ENCODE measurements around the gene PDLIM3. TPM values are rescaled to one million over a fixed set of nuclear protein-coding genes. Genes with fewer than 3 reads are reported as not detected.

PDLIM3 gene
- total RNA-seq, 1 experiment from 2014 or later: 6.2 TPM

GRCh38 chr4:185467101-185467500, 68.2 kb downstream of the PDLIM3 start (continued):
- no peak for TF ChIP-seq PRDM15 (CRISPR knock-in tag; IDR thresholded peaks at IDR 0.05)
- TF ChIP-seq, protein P1, sequence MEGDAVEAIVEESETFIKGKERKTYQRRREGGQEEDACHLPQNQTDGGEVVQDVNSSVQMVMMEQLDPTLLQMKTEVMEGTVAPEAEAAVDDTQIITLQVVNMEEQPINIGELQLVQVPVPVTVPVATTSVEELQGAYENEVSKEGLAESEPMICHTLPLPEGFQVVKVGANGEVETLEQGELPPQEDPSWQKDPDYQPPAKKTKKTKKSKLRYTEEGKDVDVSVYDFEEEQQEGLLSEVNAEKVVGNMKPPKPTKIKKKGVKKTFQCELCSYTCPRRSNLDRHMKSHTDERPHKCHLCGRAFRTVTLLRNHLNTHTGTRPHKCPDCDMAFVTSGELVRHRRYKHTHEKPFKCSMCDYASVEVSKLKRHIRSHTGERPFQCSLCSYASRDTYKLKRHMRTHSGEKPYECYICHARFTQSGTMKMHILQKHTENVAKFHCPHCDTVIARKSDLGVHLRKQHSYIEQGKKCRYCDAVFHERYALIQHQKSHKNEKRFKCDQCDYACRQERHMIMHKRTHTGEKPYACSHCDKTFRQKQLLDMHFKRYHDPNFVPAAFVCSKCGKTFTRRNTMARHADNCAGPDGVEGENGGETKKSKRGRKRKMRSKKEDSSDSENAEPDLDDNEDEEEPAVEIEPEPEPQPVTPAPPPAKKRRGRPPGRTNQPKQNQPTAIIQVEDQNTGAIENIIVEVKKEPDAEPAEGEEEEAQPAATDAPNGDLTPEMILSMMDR (IDR thresholded peaks at IDR 0.05): no peak
- no peak for TF ChIP-seq CBFB (CRISPR knock-in tag; IDR thresholded peaks at IDR 0.05; ENCODE audit: low read depth)

- Mint-ChIP-seq H3K27me3 (ENCODE audit: low read depth) (peaks cover 34% of the 10 kb centered on the region), H3K4me3 (no peak overlapping the region), H3K27ac (no peak overlapping the region), H3K9me3 (no peaks in the 10 kb centered on the region), H3K36me3 (no peaks in the 10 kb centered on the region), H3K4me1 (peaks cover 32% of the 10 kb centered on the region)
- no peak for DNase-seq (ENCODE audit: low spot score)
- ChIA-PET POLR2A (no interaction called here), CTCF (no interaction called here)
- no peak for ATAC-seq
- no peak for TF ChIP-seq ZNF281 (CRISPR knock-in tag; IDR thresholded peaks at IDR 0.05)
- TF ChIP-seq GTF2I (CRISPR knock-in tag; conservative IDR thresholded peaks at IDR 0.05): no peak
- TF ChIP-seq SP1 (CRISPR knock-in tag; conservative IDR thresholded peaks at IDR 0.05): no peak
- no peak for TF ChIP-seq ZNF138 (CRISPR knock-in tag; conservative IDR thresholded peaks at IDR 0.05)
- TF ChIP-seq, protein P2, sequence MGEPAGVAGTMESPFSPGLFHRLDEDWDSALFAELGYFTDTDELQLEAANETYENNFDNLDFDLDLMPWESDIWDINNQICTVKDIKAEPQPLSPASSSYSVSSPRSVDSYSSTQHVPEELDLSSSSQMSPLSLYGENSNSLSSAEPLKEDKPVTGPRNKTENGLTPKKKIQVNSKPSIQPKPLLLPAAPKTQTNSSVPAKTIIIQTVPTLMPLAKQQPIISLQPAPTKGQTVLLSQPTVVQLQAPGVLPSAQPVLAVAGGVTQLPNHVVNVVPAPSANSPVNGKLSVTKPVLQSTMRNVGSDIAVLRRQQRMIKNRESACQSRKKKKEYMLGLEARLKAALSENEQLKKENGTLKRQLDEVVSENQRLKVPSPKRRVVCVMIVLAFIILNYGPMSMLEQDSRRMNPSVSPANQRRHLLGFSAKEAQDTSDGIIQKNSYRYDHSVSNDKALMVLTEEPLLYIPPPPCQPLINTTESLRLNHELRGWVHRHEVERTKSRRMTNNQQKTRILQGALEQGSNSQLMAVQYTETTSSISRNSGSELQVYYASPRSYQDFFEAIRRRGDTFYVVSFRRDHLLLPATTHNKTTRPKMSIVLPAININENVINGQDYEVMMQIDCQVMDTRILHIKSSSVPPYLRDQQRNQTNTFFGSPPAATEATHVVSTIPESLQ (CRISPR knock-in tag; IDR thresholded peaks at IDR 0.05): no peak
- TF ChIP-seq, protein P3, sequence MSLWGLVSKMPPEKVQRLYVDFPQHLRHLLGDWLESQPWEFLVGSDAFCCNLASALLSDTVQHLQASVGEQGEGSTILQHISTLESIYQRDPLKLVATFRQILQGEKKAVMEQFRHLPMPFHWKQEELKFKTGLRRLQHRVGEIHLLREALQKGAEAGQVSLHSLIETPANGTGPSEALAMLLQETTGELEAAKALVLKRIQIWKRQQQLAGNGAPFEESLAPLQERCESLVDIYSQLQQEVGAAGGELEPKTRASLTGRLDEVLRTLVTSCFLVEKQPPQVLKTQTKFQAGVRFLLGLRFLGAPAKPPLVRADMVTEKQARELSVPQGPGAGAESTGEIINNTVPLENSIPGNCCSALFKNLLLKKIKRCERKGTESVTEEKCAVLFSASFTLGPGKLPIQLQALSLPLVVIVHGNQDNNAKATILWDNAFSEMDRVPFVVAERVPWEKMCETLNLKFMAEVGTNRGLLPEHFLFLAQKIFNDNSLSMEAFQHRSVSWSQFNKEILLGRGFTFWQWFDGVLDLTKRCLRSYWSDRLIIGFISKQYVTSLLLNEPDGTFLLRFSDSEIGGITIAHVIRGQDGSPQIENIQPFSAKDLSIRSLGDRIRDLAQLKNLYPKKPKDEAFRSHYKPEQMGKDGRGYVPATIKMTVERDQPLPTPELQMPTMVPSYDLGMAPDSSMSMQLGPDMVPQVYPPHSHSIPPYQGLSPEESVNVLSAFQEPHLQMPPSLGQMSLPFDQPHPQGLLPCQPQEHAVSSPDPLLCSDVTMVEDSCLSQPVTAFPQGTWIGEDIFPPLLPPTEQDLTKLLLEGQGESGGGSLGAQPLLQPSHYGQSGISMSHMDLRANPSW (CRISPR knock-in tag; conservative IDR thresholded peaks at IDR 0.05; ENCODE audit: low read depth): no peak
- TF ChIP-seq RELA (CRISPR knock-in tag; IDR thresholded peaks at IDR 0.05; ENCODE audit: borderline replicate concordance): no peak
- TF ChIP-seq NFYB (CRISPR knock-in tag; conservative IDR thresholded peaks at IDR 0.05; ENCODE audit: low read depth): no peak
- no peak for TF ChIP-seq CREM (CRISPR knock-in tag; IDR thresholded peaks at IDR 0.05)
- no peak for TF ChIP-seq ZNF512 (CRISPR knock-in tag; IDR thresholded peaks at IDR 0.05; ENCODE audit: borderline replicate concordance)
- no peak for TF ChIP-seq NFE2L1 (CRISPR knock-in tag; IDR thresholded peaks at IDR 0.05)
- TF ChIP-seq GABPB1 (CRISPR knock-in tag; IDR thresholded peaks at IDR 0.05): no peak
- no peak for TF ChIP-seq ZMAT4 (CRISPR knock-in tag; IDR thresholded peaks at IDR 0.05)
- TF ChIP-seq SMAD3 (CRISPR knock-in tag; IDR thresholded peaks at IDR 0.05; ENCODE audit: borderline replicate concordance): no peak
- TF ChIP-seq E2F4 (CRISPR knock-in tag; IDR thresholded peaks at IDR 0.05; ENCODE audit: borderline replicate concordance, low read depth): no peak
- TF ChIP-seq JAZF1 (CRISPR knock-in tag; IDR thresholded peaks at IDR 0.05): no peak
Observed at GRCh38 chr4:185465707-185466106, 69.6 kb downstream of the PDLIM3 start.

All from WTC11 (cell line).